NCI-H2029 treated with DMSO at 0.1 percent for 48 hours (cell line): Measurements from ENCODE around the gene CD7.

Experiments used
- DNase-seq: peaks from one replicate; lab custom pipeline; 2025; lab: John Stamatoyannopoulos, UW

The CD7 gene

GRCh38 chr17:82328141-82328993 lies 11.0 kb upstream of the CD7 start:
- no peak for DNase-seq

GRCh38 chr17:82327757-82328140 lies 10.3 kb upstream of the CD7 start:
- DNase-seq = no peak

GRCh38 chr17:82327289-82327688 lies 9.9 kb upstream of the CD7 start:
- no peak for DNase-seq

- DNase-seq = no peak
Measured at GRCh38 chr17:82325286-82326180, 8.1 kb upstream of the CD7 start.

DNA sequence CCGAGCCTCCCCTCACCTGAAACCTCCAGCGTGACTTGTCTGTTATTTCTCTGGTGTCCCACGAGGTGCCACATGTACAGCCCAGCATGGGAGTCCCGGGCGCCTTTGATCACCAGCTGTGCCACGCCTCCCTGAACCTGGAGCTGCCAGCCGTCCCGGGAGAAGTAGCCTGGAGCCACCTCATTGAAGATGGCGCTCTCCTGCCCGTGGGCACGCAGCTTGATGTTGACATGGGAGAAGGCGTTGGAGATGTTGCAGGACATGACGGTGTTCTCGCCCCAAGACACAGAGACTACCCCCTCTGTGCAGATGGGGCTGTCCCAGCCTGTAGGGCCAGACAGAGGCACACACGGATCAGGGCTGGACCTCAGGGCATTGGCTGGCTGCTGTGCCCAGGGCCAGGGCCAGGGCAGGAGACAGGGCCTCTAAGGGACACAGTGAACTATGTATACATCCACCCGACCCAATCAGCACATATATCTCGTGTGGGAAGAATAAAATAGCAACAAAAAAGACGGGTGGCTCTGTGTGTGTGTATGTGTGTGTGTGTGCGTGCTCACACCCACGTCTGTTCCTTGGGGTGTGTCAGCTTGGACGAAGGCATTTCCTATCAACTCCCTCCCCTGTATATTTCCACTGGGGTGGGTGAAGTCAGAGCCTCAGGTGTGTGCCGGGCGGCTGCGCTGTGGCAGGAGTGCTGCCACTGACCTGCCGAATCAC lies 7.3 kb upstream of the CD7 start:
- no peak for DNase-seq

DNA sequence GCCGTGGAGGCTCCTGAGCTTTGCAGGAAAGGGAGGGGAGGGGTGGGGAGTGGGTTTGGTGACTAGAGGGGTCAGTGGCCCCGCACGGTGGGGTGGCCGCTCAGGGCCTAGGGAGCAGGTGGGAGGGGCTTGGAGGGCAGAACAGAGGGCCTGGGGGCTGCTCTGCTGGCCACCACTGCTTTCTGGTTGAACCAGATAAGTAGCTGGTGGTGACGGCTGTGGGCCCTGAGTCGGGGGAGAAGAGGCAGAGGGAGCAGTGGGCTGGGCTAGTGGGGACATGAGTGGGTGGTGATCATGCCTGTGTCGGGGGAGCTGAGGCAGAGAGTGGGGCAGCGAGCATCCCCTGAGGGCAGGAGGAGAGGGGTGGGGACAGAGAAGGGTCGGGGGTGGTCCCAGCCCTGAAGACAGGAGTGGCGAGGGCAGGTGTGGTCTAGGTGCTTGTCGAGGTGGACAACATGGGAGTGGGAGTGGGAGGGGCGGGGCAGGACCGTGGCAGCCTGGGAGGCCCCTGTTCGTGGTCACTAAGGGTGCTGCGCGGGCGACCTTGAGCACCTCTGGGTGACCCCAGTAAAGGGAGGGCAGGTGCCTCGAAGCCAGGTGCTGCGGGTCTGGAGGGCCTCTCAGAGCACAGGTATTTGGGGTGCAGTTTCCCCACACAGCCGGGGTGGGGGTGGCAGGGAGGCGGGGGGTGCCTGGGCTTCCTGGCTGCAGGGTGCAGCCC lies 6.3 kb upstream of the CD7 start:
- no peak for DNase-seq

GRCh38 chr17:82322526-82323453 lies 5.4 kb upstream of the CD7 start:
- DNase-seq = no peak

GRCh38 chr17:82321947-82322466 lies 4.6 kb upstream of the CD7 start:
- no peak for DNase-seq

GRCh38 chr17:82320956-82321927 lies 3.8 kb upstream of the CD7 start:
- no peak for DNase-seq

DNA sequence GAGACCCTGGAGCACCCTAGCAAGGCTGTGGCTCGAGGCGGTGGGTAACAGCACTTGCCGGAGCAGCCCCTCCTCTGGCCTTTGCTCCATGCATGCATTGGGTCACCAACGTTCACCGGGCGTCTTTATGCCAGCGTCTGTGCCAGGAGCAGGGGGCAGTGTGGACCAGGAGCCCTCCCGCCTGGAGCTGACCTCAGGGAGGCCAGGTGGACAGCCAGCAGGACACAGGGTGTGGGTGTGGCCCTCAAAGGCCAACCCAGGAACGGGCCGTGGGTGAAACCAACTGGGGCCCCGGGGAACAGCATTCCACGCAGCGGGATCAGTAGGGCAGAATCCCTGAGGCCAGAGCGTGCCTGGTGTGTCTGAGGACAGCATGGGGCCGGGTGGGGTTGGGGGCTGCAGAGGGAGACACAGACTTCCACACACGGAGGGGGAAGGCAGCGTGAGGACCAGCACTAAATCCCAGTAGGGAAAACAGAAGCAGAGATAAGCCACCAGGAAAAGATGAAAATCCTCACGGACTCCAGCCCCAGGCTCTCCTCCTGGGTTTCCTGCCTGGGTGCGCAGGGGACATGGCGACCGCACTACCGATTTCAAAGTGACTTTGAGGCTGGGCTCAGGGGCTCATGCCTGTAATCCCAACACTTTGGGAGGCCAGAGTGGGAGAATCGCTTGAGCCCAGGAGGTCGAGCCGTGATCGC lies 2.9 kb upstream of the CD7 start:
- no peak for DNase-seq

DNA sequence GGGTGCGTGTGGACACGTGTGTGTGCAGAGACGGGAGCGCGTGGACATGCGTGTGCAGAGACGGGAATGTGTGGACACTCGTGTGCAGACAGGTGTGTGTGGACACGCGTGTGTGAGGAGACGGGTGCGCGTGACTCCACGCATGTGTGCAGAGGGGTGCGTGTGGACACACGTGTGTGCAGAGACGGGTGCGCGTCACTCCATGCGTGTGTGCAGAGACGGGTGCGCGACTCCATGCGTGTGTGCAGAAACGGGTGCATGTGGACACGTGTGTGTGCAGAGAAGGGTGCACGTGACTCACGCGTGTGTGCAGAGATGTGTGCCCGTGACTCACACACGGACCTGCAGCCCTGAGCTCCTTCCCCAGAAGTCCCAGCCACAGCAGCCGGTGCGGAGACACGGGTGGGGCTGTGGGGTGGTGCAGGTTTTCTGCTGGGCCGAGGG lies 2.2 kb upstream of the CD7 start:
- no peak for DNase-seq

GRCh38 chr17:82318772-82319606 lies 1.6 kb upstream of the CD7 start:
- no peak for DNase-seq

DNA sequence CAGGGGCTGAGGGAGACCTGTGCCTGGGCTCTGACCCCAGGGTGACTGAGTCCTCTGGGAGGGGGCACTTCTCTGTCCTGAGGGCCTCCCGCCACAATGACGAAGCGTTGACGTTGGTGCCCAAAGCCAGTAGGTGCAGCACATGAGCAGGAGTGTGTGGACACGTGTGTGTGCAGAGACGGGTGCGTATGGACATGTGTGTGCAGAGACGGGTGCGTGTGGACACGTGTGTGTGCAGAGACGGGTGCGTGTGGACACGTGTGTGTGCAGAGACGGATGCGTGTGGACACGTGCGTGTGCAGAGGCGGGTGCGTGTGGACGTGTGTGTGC lies 726 bp upstream of the CD7 start:
- no peak for DNase-seq

DNA sequence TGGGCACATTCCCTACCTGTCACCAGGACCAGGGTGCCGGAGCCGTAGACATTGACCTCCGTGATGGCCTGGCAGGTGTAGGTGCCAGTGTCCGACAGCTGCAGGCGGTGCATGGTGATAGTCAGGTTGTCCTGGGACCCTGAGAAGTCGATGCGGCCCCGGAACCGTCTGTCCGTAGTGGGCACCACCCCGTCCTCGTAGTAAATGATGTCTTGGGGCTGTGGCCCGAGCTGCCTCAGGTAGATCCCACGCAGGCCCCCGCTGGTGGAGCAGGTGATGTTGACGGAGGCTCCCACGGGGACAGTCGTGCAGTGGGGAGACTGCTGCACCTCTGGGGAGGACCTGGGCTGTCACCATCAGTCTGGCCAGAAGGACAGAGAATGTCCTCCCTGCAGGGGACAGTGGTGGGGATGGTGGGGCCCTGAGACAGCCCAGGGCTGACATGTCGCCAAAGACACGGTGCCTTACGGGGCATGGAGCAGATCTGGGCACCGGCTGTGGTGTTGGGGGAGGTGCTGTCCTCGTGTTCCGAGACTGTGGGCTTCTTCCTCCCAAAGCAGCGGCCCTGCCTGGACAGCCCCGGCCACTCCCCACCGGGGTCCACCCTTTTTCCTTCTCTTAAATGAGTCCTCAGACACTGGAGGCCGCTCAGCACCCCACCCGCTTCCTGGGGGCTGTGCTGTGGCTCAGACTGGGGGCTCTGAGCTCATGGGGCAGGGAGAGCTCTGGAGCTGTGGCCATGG lies 586 bp downstream of the CD7 start:
- no peak for DNase-seq

GRCh38 chr17:82315703-82316358 lies 1.6 kb downstream of the CD7 start:
- DNase-seq = no peak
